HG03045 (cell line): ENCODE data around the gene TMEM44.
"Not testable (repeated sequence)": the region's sequence is repeated elsewhere in the genome, so short reads cannot be mapped to it uniquely, and the experiment has no call there.

Source experiments
- ATAC-seq: cut with Tn5 transposase; IDR thresholded peaks from one replicate; pipeline ENCODE4 v1.9.1; 2021; ENCODE audit warnings: mild to moderate bottlenecking, moderate library complexity; ENCODE audit not compliant: unreplicated experiment

The TMEM44 gene

GRCh38 chr3:194559530-194559929 is 73.7 kb downstream of the TMEM44 start:
- ATAC-seq: no peak

- ATAC-seq: no peak
Measured at GRCh38 chr3:194556086-194557056, 76.8 kb downstream of the TMEM44 start.

GRCh38 chr3:194555175-194556062 is 77.8 kb downstream of the TMEM44 start:
- no peak for ATAC-seq

GRCh38 chr3:194554473-194555123 is 78.6 kb downstream of the TMEM44 start:
- ATAC-seq: no peak

- ATAC-seq: no peak
Measured at GRCh38 chr3:194552327-194552949, 80.8 kb downstream of the TMEM44 start.

- ATAC-seq: no peak
Measured at GRCh38 chr3:194549853-194550252, 83.4 kb downstream of the TMEM44 start.

- no peak for ATAC-seq
Measured at GRCh38 chr3:194548346-194549321, 84.6 kb downstream of the TMEM44 start.

GRCh38 chr3:194547042-194547441 is 86.2 kb downstream of the TMEM44 start:
- no peak for ATAC-seq

- not testable (repeated sequence) for ATAC-seq
Measured at GRCh38 chr3:194545538-194545937, 87.7 kb downstream of the TMEM44 start.

GRCh38 chr3:194543550-194543949 is 89.7 kb downstream of the TMEM44 start:
- ATAC-seq: no peak

- no peak for ATAC-seq
Measured at GRCh38 chr3:194541483-194541882, 91.7 kb downstream of the TMEM44 start.

- no peak for ATAC-seq
Measured at GRCh38 chr3:194540274-194540905, 92.8 kb downstream of the TMEM44 start.

- no peak for ATAC-seq
Measured at GRCh38 chr3:194539498-194539897, 93.7 kb downstream of the TMEM44 start.

GRCh38 chr3:194537732-194538247 is 95.4 kb downstream of the TMEM44 start:
- ATAC-seq: no peak
